SK-N-MC (cell line): ENCODE data around the gene ZNF516.

Experiments used
- EZH2 ChIP-seq: fragments of 200-600 bp; sonication (generic); IDR thresholded peaks from one replicate; pipeline ENCODE4 v1.6.1; 2017; ENCODE audit warnings: antibody characterized with exemption
- FOXP2 ChIP-seq: optimal IDR thresholded peaks from 2 replicates; pipeline ENCODE3; 2011; ENCODE audit warnings: mild to moderate bottlenecking, moderate library complexity; ENCODE audit not compliant: insufficient read depth; ENCODE audit errors: extremely low read length, control extremely low read depth
- POLR2AphosphoS5 ChIP-seq: IDR thresholded peaks from 2 replicates; pipeline ENCODE4 v1.6.1; 2012; ENCODE audit warnings: mild to moderate bottlenecking, low read depth, low read length, borderline replicate concordance

DNA sequence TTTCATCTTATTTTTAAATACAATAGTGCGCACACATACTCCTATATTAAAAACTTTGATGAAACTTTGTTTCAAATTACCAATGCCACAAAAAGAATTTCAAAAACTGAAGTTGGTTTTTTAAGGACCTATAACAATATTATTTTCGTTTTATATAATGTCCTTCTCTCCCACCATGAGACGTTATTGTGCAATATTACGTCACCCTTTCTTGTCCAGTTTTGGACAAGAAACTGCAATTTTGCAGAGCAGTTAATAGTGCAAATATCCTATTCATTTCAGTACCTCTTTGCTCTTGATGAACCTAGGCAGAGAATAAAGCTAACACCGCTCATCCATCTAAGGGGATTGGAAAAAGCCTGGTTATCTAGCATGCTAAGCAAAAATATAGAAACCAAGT is 9.7 kb upstream of the ZNF516 start:
- TF ChIP-seq EZH2 (no peak), POLR2AphosphoS5 (no peak), FOXP2 (no peak)
